ENCODE measurements around the gene NTNG1.
A peak's percentile ranks its signal among the peaks of the same experiment; 100 is the strongest.

The NTNG1 gene

GRCh38 chr1:107523736-107524135 lies 382.9 kb downstream of the NTNG1 start:
- TF ChIP-seq, protein P1, sequence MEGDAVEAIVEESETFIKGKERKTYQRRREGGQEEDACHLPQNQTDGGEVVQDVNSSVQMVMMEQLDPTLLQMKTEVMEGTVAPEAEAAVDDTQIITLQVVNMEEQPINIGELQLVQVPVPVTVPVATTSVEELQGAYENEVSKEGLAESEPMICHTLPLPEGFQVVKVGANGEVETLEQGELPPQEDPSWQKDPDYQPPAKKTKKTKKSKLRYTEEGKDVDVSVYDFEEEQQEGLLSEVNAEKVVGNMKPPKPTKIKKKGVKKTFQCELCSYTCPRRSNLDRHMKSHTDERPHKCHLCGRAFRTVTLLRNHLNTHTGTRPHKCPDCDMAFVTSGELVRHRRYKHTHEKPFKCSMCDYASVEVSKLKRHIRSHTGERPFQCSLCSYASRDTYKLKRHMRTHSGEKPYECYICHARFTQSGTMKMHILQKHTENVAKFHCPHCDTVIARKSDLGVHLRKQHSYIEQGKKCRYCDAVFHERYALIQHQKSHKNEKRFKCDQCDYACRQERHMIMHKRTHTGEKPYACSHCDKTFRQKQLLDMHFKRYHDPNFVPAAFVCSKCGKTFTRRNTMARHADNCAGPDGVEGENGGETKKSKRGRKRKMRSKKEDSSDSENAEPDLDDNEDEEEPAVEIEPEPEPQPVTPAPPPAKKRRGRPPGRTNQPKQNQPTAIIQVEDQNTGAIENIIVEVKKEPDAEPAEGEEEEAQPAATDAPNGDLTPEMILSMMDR (IDR thresholded peaks at IDR 0.05): no peak

- TF ChIP-seq, protein P1 (IDR thresholded peaks at IDR 0.05): no peak
Observed at GRCh38 chr1:107524301-107524700, 383.5 kb downstream of the NTNG1 start.

DNA sequence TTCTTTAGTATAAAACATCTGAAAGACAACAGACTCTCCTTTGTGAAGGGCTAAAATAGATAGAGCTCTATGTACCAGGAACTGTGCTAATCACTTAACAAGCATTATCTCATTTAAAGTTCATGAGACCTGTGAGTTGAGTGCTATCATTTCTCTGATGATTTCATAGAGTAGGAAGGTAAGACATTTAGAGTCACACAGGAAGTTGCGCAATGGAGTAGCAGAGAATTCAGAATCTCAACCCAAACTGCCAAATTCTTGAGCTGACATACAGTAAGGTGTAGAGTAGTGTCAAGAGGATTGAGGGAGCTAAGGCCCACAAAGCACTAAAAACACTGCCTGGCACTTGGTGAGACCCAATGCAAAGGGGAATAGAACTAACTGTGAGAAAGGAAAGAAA lies 384.3 kb downstream of the NTNG1 start:
- TF ChIP-seq, protein P1 (IDR thresholded peaks at IDR 0.05): no peak

DNA sequence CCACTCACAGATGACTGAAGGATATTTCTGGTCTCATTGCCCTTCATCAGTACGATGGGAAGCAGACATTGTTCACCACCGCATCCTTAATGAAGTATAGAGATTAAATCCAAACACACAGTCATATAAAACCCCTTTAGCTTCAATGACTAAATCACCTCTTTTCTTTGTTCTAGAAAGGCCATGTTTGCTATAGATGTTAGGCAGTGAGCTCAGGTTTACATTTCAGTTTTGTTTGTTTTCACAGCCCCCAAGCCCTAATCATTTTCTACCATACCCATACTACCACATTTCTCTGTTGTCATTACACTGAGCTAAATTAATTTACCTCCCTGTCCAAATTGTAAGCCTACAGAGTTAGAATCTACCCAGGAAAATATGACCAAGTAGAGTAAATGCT lies 385.1 kb downstream of the NTNG1 start:
- TF ChIP-seq, protein P1 (IDR thresholded peaks at IDR 0.05): no peak

DNA sequence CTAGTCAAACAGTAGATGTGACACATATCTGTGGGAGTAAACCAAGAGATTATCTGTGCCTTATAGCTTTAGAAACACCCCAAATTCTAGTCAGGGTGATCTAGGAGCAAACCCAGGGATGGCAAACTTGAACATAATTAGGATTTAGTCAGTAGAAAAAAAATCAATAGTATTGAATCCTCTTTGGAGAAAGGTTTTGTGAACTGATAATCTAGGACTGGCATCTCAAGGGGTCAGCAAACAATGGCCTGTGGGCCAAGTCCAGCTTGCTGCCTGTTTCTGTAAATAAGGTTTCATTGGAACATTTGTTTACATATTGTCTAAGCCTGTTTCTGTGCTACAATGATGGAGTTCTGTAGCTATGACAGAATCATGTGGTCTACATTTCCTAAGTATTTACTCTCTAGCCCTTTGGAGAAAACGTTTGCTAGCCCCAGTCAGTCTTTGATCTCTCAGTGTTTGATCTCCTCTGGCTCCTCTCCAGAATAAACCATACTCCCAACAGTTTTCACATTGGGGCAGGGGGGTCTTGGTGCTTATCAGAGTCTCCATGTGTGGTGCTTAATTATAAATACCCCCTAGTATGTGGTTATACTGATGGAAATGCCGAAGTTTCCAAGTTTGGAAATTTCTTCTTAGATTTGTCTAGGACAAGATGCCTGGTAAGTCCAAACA lies 385.8 kb downstream of the NTNG1 start:
- TF ChIP-seq, protein P1 (IDR thresholded peaks at IDR 0.05): no peak

DNA sequence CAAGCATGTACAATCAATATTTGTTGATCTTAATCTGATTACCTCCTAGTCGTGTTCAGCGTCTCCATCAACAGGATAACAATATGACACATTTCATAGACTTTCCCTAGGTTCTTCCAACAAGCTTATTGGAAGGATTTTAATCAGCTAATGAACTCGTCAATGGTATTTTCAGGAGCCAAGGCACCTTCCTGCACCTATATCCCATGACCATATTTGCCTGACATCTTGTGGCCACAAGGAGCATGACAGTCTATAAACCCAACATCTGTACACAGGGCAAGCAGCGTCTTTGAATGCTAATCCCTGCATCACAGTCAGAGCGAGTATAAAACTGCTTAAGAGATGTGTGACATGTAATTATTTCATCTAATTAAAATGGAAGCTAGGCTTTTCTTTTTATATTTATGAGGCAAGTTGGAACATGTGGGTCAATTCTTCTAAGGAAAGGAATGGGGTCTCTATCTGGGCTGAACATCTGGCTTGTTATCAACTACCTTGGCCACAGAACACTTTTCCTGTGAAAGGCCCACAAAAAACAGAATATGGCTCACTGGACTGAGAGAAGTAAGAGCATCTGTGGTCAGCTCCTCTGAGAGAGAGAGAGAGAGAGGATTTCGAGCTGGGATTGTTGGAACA lies 388.8 kb downstream of the NTNG1 start:
- TF ChIP-seq, protein P1 (IDR thresholded peaks at IDR 0.05): peak; percentile 85; the same call in 1 of the 2 replicates

DNA sequence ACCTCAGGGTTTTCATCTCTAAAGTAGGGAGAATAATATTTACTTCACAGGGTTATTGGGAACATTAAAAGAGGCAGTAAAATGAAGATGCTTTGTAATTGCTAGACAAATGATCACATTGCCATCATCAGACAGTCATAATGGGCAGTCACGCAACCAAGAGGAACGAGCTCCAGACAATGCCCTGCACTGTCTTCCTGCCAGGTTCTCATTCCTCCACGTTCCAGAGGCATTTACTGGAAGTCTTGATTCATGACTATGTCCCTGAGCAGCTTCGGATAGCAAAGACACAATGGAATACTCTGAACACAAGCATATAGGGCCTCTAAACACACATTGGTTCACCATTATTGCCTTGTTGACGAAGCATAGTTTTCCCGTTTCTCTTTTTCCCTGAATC lies 389.7 kb downstream of the NTNG1 start:
- TF ChIP-seq, protein P1 (IDR thresholded peaks at IDR 0.05): no peak

All from LNCAP (cell line).